HFFc6 (cell line): Measurements from ENCODE around the gene BRD3OS. TPM values are rescaled to one million over a fixed set of nuclear protein-coding genes. Genes with fewer than 3 reads are reported as not detected.

Source experiments
- DNase-seq: peaks from one replicate; pipeline ENCODE4 v3.0.0-alpha.2; 2018
- H3K27ac Mint-ChIP-seq: 2 replicates; pipeline ENCODE4 v1.8.0; 2020; ENCODE audit warnings: mild to moderate bottlenecking, mixed read lengths
- H3K27me3 Mint-ChIP-seq: 2 replicates; pipeline ENCODE4 v1.8.0; 2021; ENCODE audit warnings: mild to moderate bottlenecking, moderate library complexity, mixed read lengths; ENCODE audit not compliant: insufficient read depth
- H3K36me3 Mint-ChIP-seq: 2 replicates; pipeline ENCODE4 v1.8.0; 2021; ENCODE audit warnings: low read depth, mixed read lengths
- H3K4me1 Mint-ChIP-seq: 2 replicates; pipeline ENCODE4 v1.8.0; 2020; ENCODE audit warnings: low read depth, mixed read lengths
- H3K4me3 Mint-ChIP-seq: 2 replicates; pipeline ENCODE4 v1.8.0; 2020; ENCODE audit warnings: mild to moderate bottlenecking, moderate library complexity, mixed read lengths
- H3K9me3 Mint-ChIP-seq: 2 replicates; pipeline ENCODE4 v1.8.0; 2020; ENCODE audit warnings: mild to moderate bottlenecking, mixed read lengths
- CTCF ChIP-seq: fragments of 200-600 bp; sonication (generic); IDR thresholded peaks from 2 replicates; pipeline ENCODE4 v1.5.0; 2021; ENCODE audit warnings: antibody characterized with exemption, mild to moderate bottlenecking
- total RNA-seq, 6 experiments: library from RNA; stranded (reverse); fragmentation: NEBNext Ultra II Directional; extraction: Animal tissue kit (Norgen Biotek cat#: 25700); gene quantifications; 2 replicates in 1 of 6; 3 replicates in 5 of 6; pipeline ENCODE4 v1.2.3, GENCODE V29; 2021

The BRD3OS gene
- total RNA-seq, 6 experiments from 2014 or later: 28.7 to 36.8 (median 31.1) TPM

GRCh38 chr9:133991214-133991921 is 33.9 kb upstream of the BRD3OS start:
- H3K4me3 Mint-ChIP-seq: peak overlapping the region; percentile 94
- no peaks in the 10 kb centered on the region for H3K36me3 Mint-ChIP-seq
- H3K27ac Mint-ChIP-seq: peak overlapping the region; percentile 93
- TF ChIP-seq CTCF: no peak
- H3K27me3 Mint-ChIP-seq: no peaks in the 10 kb centered on the region; the same call in none of the 2 replicates
- peaks cover 19% of the 10 kb centered on the region for H3K4me1 Mint-ChIP-seq
- H3K9me3 Mint-ChIP-seq: no peaks in the 10 kb centered on the region
- DNase-seq: no peak

GRCh38 chr9:133991964-133992779 is 33.1 kb upstream of the BRD3OS start, which contains the start of gene VAV2:
TSS of gene VAV2 (minus strand) at chr9:133992324. CDS start at chr9:133992278, 46 bp downstream.
- no peaks in the 10 kb centered on the region for H3K36me3 Mint-ChIP-seq
- peak within 1 kb of the TSS; percentile 94 for H3K4me3 Mint-ChIP-seq
- H3K27me3 Mint-ChIP-seq: no peaks in the 10 kb centered on the region; the same call in none of the 2 replicates
- no peaks in the 10 kb centered on the region for H3K9me3 Mint-ChIP-seq
- DNase-seq: no peak
- TF ChIP-seq CTCF: no peak
- peak within 1 kb of the TSS; percentile 93 for H3K27ac Mint-ChIP-seq
- peaks cover 19% of the 10 kb centered on the region for H3K4me1 Mint-ChIP-seq

GRCh38 chr9:133992780-133993634 is 32.3 kb upstream of the BRD3OS start:
- Mint-ChIP-seq H3K4me1 (peaks cover 19% of the 10 kb centered on the region), H3K36me3 (no peaks in the 10 kb centered on the region), H3K4me3 (peak overlapping the region; percentile 82), H3K9me3 (no peaks in the 10 kb centered on the region), H3K27me3 (no peaks in the 10 kb centered on the region; the same call in 1 of the 2 replicates), H3K27ac (peak overlapping the region; percentile 83)
- peak; percentile 89 for DNase-seq
- TF ChIP-seq CTCF: peak; percentile 69

- no peak for DNase-seq
- peak overlapping the region; percentile 83 for H3K27ac Mint-ChIP-seq
- no peak for TF ChIP-seq CTCF
- H3K27me3 Mint-ChIP-seq: no peaks in the 10 kb centered on the region; the same call in 1 of the 2 replicates
- H3K4me1 Mint-ChIP-seq: peaks cover 14% of the 10 kb centered on the region
- H3K9me3 Mint-ChIP-seq: no peaks in the 10 kb centered on the region
- H3K36me3 Mint-ChIP-seq: no peaks in the 10 kb centered on the region
- H3K4me3 Mint-ChIP-seq: peak overlapping the region; percentile 82
Observed at GRCh38 chr9:133993635-133994253, 31.5 kb upstream of the BRD3OS start.
